RPMI8226 (cell line): ENCODE results near the gene SLC8A2.
A peak's percentile ranks its signal among the peaks of the same experiment; 100 is the strongest.

ENCODE experiments used
- DNase-seq: peaks from one replicate; pipeline ENCODE4 v3.0.0-alpha.2; 2015

The SLC8A2 gene

GRCh38 chr19:47456721-47457474 is 14.8 kb downstream of the SLC8A2 start:
- DNase-seq, result no peak

DNA sequence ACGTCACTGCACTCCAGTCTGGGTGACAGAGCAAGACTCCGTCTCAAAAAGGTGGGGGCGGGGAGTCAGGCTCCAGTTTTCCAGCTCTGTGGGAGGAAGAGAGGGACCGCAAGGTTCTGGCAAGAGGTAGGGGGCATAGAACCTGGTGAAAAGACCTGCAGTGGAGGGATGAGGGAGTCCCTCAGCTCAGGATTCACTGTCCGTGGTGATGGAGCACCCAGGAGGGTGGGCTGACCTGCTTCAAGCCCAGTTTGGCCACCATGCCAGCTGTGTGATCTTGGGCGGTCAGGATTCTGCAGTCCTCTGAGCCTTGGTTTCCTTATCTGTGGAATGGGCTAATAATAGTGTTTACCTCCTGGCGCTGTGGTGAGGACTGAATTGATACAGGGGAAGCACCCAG is 21.2 kb downstream of the SLC8A2 start:
- no peak for DNase-seq

GRCh38 chr19:47448360-47448727 is 23.3 kb downstream of the SLC8A2 start:
- no peak for DNase-seq

GRCh38 chr19:47447470-47448359 is 24.0 kb downstream of the SLC8A2 start:
- peak; percentile 16 for DNase-seq

GRCh38 chr19:47446534-47447469 is 24.9 kb downstream of the SLC8A2 start:
- no peak for DNase-seq

GRCh38 chr19:47445937-47446402 is 25.7 kb downstream of the SLC8A2 start:
- DNase-seq, result no peak

DNA sequence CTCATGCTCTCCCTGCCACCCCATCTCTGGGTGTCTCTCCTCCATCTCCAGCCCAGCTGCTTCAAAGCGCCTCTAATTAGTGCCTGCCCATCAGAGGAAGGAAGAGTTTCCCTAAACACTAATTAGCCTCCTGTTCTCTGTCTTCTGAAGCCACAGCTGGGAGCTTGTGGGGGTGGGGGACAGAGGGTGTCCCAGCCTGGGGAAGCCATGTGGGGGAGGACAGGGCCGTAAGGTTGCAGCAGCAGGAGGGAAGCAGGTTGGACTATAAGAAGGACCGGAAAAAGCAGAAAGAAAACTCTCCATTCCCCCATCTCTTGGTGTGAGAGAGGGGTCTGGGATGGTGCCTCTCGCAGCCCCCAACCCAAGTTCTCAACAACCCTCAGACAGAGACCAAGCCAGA is 26.2 kb downstream of the SLC8A2 start:
- DNase-seq, result no peak

DNA sequence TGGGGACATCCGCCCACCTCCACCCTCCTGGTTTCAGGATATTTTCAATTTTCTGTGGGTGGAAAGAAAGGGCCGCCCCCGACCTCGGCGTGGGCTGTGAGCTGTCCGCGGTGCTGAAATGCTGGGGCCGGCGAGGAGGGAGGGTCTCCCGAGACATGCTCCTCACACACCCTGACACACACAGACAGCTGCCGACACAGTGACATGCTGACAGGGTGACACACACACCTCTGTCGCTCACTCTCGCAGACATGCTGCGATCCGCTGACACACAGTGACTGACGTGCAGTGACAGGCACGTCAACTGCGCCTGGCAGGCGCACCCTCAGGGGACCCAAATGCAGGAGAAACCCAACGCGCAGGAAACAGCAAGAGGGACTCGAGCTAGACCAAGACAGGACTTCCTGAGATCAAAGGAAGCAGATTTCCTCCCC is 27.3 kb downstream of the SLC8A2 start:
- DNase-seq, result no peak

GRCh38 chr19:47443331-47443730 is 28.4 kb downstream of the SLC8A2 start:
- no peak for DNase-seq

DNA sequence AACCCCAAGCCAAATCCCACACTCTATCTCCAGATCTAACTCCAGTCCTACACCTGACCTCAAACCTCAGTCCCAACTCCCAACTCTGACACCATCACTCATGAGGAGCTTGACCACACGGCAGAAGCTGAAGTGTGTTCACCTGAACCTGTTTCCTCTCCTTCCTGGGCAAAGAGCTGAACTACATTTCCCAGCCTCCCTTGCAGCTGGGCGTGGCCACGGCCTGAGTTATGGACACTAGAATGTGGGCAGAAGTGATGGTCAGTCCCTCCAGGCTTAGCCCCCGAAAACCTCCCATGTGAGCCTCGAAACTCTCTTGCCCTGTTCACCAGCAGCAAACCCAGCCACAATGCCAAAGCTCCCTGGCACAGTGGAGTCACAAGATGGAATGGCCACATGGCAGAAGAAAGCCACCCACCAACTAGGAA is 32.9 kb downstream of the SLC8A2 start:
- no peak for DNase-seq

GRCh38 chr19:47437500-47437899 is 34.2 kb downstream of the SLC8A2 start:
- DNase-seq, result no peak

GRCh38 chr19:47436712-47437401 is 34.8 kb downstream of the SLC8A2 start:
- peak; percentile 77 for DNase-seq

DNA sequence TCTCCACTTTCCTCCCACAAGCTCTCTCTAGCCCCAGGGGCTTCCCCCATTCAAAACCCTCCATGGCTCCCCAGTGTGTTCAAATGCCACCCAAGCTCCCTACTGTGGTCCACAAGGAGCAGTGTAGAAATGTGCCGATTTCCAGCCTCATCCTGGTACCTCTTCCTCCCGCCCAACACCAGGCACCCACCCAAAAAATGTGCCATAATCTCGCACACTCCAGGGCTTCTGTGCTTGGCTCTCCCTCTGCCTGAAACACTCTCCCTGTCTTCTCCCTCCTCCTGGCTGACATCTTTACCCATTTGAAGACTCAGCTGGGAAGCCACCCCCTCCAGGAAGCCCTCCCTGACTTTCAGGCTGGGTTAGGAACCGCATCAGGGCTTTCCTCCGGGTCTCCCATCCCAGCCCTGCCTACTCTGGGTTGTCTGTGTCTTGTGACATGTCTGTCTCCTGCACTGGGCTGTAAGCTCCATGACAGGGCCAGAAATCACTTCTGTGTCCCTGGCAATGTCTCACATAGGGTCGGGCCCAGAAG is 35.7 kb downstream of the SLC8A2 start:
- no peak for DNase-seq

GRCh38 chr19:47435196-47435595 is 36.5 kb downstream of the SLC8A2 start:
- peak; percentile 70 for DNase-seq

- no peak for DNase-seq
These were observed 37.6 kb downstream of the SLC8A2 start for GRCh38 chr19:47434088-47434487.

DNA sequence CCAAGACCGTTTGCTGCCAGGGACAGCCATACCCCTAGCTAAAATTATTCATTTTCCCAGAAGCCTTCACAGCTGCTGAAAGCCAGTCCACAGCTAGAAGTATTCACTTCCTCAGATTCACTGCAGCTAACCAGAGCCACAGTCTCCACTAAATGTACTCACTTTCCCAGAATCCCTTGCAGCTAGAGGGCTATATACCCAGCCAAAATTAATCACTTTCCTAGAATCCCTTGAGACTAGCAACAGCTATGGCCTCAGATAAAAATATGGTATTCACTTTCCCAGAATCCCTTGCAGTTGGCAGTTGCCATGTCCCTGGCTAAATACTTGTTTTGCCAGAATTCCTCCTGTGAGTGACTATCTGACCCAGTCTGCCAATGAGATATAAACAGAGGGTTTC is 38.6 kb downstream of the SLC8A2 start:
- peak; percentile 24 for DNase-seq

GRCh38 chr19:47432499-47432898 is 39.2 kb downstream of the SLC8A2 start:
- no peak for DNase-seq

GRCh38 chr19:47432091-47432490 is 39.6 kb downstream of the SLC8A2 start:
- DNase-seq, result no peak

DNA sequence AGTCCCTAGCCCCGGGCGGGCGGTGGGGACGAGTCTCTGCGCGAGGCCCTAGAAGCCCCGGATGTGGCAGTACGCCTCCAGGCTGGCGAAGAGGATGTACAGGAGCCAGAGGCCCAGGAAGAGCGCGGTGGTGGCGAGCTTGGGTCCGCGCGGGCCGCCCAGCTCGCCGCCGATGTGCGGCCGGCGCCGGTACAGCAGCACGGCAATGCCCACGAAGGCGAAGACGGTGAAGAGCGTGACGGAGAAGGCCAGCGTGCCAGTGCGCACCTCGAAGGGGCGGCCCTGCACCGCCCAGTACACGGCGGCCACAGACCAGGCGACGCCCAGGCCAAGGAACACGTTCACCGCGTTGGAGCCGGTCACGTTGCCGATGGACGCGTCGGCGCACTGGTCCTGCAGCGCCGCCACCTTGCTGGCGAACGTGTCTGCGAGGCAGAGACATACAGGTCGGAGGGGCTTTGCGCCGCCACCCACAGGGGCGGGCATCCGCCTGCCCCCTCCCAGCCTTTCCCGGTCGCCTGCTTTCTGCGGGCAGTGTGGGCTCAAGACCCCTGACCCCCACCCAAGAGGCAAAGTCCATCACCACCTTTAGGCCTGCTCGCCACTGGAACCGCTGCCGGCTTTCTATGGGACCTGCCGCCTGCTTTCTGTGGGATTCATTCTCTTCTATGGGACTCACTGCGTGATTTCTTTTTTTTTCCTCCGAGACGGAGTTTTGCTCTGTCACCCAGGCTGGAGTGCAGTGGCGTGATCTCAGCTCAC is 41.5 kb downstream of the SLC8A2 start:
- DNase-seq, result no peak

GRCh38 chr19:47429140-47429793 is 42.4 kb downstream of the SLC8A2 start:
- DNase-seq, result no peak
